SH-SY5Y (cell line): ENCODE measurements around the gene SPC24.

ENCODE experiments used
- GATA2 ChIP-seq: IDR thresholded peaks from 2 replicates; pipeline ENCODE4 v1.6.1; 2011; ENCODE audit warnings: mild to moderate bottlenecking, low read depth, low read length
- GATA3 ChIP-seq: IDR thresholded peaks from 2 replicates; pipeline ENCODE4 v1.6.1; 2011; ENCODE audit warnings: low read depth, mild to moderate bottlenecking, low read length, moderate library complexity

The SPC24 gene

DNA sequence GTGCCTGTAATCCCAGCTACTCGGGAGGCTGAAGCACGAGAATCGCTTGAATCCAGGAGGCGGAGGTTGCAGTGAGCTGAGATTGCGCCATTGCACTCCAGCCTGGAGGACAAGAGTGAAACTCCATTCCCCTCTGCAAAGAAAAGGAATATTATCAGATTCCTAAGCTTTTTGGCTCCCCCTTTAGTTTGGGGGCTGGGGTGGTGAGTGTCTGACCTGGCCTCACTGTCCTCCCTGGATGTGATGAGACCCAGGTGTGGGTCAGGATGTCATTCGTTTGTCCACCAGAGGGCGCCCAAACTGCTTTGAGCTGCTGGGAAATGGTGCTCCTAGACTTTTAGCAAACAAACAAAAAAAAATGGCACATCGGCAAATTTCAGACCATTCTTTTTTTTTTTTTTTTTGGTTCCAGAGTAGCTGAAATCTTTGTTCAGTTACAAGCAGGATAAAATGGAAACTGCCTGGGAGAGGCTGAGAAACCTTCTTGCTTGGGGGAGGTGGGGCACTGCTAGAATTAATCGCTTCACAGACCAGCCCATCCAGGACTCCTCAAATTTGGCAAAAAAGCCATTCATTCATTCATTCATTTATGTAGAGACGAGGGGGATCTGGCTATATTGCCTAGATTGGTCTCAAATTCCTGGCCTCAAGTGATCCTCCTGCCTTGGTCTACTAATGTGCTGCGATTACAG is 29.4 kb downstream of the SPC24 start:
- TF ChIP-seq GATA3 = no peak
- TF ChIP-seq GATA2 = no peak

DNA sequence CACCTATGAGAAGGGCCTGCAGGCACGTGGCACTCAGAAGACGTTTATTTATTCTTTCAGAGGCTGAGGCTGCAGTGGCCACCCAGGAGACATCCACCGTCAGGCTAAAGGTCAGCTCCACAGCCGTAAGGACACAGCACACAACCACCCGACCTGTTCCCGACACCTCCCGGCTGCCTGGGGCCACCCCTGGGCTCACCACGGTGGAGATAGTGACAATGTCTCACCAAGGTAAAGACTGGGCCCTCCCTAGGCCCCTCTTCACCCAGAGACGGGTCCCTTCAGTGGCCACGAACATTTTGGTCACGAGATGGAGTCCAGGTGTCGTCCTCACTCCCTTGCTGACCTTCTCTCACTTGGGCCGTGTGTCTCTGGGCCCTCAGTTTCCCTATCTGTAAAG is 32.5 kb downstream of the SPC24 start:
- TF ChIP-seq GATA3 (no peak), GATA2 (no peak)

DNA sequence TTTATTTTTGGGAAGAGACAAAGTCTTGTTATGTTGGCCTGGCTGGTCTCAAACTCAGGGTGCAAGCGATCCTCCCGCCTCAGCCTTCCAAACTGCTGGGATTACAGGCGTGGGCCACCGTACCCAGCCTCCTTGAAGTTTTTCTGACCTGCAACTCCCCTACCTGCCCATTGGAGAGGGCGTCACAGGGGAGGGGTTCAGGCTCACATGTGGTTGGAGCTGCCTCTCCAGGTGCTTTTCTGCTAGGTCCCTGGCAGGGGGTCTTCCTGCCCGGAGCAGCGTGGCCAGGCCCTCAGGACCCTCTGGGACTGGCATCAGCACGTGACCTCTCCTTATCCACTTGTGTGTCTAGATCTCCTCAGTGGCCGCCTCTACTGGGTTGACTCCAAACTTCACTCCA is 39.1 kb downstream of the SPC24 start:
- TF ChIP-seq GATA2 (no peak), GATA3 (no peak)

DNA sequence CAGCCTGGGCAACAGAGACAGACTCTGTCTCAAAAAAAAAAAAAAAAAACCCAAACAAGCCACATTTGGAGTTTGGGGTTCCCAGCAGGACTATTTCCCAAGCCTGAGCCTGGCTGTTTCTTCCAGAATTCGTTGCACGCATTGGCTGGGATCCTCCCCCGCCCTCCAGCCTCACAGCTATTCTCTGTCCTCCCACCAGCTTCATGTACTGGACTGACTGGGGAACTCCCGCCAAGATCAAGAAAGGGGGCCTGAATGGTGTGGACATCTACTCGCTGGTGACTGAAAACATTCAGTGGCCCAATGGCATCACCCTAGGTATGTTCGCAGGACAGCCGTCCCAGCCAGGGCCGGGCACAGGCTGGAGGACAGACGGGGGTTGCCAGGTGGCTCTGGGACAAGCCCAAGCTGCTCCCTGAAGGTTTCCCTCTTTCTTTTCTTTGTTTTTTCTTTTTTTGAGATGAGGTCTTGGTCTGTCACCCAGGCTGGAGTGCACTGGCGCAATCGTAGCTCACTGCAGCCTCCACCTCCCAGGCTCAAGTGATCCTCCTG is 39.6 kb downstream of the SPC24 start:
- TF ChIP-seq GATA3 (no peak), GATA2 (no peak)

DNA sequence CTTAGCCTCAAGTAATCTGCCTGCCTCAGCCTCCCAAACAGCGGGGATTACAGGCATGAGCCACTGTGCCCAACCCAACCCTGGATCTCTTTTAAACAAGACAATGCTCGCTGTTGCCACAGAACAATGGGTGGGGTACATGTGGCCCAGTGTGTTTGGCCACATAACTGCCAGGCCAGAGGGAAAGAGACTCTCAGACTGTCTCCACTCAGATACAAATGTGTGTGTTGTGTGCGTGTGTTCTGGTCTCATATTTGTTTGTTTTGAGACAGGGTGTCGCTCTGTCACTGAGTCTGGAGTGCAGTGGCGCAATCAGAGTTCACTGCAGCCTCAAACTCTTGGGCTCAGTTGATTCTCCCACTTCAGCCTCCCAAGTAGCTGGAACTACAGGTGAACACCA is 40.5 kb downstream of the SPC24 start:
- TF ChIP-seq GATA3 (no peak), GATA2 (no peak)

DNA sequence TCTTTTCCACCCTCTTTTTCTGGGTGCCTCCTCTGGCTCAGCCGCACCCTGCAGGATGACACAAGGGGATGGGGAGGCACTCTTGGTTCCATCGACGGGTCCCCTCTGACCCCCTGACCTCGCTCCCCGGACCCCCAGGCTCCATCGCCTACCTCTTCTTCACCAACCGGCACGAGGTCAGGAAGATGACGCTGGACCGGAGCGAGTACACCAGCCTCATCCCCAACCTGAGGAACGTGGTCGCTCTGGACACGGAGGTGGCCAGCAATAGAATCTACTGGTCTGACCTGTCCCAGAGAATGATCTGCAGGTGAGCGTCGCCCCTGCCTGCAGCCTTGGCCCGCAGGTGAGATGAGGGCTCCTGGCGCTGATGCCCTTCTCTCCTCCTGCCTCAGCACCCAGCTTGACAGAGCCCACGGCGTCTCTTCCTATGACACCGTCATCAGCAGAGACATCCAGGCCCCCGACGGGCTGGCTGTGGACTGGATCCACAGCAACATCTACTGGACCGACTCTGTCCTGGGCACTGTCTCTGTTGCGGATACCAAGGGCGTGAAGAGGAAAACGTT is 42.4 kb downstream of the SPC24 start:
- TF ChIP-seq GATA3 = no peak

DNA sequence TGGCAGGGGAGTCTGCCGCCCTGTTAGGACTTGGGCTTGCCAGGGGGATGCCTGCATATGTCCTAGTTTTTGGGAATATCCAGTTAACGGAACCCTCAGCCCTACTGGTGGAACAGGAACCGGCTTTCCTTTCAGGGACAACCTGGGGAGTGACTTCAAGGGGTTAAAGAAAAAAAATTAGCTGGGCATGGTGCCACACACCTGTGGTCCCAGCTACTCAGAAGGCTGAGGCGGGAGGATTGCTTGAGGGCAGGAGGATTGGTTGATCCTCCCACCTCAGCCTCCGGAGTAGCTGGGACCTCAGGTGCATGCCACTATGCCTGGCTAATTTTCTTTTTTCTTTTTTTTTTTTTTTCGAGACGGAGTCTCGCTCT is 43.8 kb downstream of the SPC24 start:
- no peak for TF ChIP-seq GATA2
- TF ChIP-seq GATA3 = no peak

DNA sequence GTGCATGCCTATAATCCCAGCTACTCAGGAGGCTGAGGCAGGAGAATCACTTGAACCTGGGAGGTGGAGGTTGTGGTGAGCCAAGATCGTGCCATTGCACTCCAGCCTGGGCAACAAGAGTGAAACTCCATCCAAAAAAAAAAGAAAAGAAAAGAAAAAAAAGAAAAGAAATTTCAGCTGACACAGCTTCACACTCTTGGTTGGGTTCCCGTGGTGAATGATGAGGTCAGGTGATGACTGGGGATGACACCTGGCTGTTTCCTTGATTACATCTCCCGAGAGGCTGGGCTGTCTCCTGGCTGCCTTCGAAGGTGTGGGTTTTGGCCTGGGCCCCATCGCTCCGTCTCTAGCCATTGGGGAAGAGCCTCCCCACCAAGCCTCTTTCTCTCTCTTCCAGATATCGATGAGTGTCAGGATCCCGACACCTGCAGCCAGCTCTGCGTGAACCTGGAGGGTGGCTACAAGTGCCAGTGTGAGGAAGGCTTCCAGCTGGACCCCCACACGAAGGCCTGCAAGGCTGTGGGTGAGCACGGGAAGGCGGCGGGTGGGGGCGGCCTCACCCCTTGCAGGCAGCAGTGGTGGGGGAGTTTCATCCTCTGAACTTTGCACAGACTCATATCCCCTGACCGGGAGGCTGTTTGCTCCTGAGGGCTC is 44.3 kb downstream of the SPC24 start:
- TF ChIP-seq GATA2 = no peak
- TF ChIP-seq GATA3 = no peak

DNA sequence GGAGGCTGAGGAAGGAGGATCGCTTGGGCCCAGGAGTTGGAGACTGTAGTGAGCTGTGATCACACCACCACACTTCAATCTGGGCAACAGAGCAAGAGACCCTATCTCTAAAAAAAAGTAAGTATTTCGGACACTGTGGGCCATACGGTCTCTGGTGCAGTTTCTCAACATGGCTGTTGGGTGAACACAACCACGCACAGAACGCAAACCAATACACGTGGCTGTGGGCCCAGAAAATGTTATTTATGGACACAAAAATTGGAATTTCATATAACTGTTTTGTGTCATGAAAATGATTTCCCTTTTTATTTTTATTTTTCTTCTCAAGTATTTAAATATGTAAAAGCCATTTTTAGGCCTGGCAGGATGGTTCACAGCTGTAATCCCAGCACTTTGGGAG is 46.8 kb downstream of the SPC24 start:
- TF ChIP-seq GATA3 (no peak), GATA2 (no peak)

DNA sequence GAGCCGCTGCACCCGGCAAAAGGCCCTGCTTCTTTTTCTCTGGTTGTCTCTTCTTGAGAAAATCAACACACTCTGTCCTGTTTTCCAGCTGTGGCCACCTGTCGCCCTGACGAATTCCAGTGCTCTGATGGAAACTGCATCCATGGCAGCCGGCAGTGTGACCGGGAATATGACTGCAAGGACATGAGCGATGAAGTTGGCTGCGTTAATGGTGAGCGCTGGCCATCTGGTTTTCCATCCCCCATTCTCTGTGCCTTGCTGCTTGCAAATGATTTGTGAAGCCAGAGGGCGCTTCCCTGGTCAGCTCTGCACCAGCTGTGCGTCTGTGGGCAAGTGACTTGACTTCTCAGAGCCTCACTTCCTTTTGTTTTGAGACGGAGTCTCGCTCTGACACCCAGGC is 49.1 kb downstream of the SPC24 start:
- TF ChIP-seq GATA2 (no peak), GATA3 (no peak)

DNA sequence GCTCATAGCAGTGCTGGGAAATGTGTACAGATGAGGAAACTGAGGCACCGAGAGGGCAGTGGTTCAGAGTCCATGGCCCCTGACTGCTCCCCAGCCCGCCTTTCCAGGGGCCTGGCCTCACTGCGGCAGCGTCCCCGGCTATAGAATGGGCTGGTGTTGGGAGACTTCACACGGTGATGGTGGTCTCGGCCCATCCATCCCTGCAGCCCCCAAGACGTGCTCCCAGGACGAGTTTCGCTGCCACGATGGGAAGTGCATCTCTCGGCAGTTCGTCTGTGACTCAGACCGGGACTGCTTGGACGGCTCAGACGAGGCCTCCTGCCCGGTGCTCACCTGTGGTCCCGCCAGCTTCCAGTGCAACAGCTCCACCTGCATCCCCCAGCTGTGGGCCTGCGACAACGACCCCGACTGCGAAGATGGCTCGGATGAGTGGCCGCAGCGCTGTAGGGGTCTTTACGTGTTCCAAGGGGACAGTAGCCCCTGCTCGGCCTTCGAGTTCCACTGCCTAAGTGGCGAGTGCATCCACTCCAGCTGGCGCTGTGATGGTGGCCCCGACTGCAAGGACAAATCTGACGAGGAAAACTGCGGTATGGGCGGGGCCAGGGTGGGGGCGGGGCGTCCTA is 50.5 kb downstream of the SPC24 start:
- TF ChIP-seq GATA2 (no peak), GATA3 (no peak)

DNA sequence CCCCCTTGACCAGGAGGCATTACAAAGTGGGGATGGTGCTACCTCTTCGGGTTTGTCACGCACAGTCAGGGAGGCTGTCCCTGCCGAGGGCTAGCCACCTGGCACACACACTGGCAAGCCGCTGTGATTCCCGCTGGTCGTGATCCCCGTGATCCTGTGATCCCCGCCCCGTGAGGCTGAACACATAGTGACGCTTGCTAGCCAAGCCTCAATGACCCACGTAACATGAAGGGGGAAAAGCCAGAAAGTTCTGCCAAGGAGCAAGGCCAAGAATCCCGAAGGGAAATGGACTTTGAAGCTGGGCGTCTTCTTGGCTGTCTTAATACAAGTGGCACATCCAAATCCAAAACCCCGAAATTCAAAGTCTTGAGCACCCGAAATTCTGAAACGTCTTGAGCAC is 52.6 kb downstream of the SPC24 start:
- no peak for TF ChIP-seq GATA2
- no peak for TF ChIP-seq GATA3

DNA sequence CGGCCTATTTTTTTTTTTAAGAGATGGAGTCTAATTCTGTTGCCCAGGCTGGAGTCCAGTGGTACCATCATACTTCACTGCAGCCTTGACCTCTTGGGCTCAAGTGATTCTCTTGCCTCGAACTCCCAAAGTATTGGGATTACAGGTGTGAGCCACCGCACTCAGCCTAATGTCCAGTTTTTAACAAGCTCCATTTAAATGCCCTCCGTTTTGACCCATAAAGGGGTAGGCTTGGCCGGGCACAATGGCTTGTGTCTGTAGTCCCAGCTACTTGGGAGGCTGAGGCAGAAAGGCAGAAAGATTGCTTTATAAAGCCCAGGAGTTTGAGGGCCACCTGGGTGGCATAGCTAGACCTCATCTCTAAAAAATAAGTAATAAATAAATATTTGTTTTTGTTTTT is 54.5 kb downstream of the SPC24 start:
- TF ChIP-seq GATA2 = no peak
- no peak for TF ChIP-seq GATA3

DNA sequence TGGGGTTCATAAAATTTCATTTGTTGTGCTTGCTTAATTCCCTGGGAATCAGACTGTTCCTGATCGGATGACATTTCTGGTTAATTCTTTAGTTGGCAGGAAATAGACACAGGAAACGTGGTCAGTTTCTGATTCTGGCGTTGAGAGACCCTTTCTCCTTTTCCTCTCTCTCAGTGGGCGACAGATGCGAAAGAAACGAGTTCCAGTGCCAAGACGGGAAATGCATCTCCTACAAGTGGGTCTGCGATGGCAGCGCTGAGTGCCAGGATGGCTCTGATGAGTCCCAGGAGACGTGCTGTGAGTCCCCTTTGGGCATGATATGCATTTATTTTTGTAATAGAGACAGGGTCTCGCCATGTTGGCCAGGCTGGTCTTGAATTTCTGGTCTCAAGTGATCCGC is 55.5 kb downstream of the SPC24 start:
- no peak for TF ChIP-seq GATA2
- TF ChIP-seq GATA3 = no peak

DNA sequence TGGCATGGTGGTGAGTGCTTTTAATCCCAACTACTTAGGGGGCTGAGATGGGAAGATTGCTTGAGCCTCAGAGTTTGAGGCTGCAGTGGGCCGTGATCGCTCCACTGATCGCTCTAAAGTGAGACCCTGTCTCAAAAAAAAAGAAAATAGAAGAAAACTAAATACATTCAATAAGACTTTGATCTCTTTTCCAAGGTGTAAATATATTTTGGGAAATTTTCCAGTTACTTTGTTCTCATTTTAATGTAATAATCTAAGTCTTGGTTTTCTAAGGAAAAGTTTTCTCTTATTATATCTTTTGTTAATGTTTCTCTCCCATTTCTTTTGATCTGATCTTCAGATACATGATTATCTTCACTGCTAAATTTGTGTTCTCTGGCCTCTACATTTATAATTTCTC is 56.7 kb downstream of the SPC24 start:
- TF ChIP-seq GATA2 (no peak), GATA3 (no peak)
